A549 treated with AZD2906 at 1 μM for 4 hours (cell line): ENCODE measurements around the gene CNTN5. TPM values are rescaled to one million over a fixed set of nuclear protein-coding genes. Genes with fewer than 3 reads are reported as not detected.

Experiments
- total RNA-seq: library from RNA; stranded (reverse); fragments of 200-300 nt; extraction: Qiagen RNA extraction; gene quantifications from 5 replicates; pipeline ENCODE4 v1.2.3, GENCODE V29; 2022

CNTN5 gene
- not detected in 5 replicates for total RNA-seq

DNA sequence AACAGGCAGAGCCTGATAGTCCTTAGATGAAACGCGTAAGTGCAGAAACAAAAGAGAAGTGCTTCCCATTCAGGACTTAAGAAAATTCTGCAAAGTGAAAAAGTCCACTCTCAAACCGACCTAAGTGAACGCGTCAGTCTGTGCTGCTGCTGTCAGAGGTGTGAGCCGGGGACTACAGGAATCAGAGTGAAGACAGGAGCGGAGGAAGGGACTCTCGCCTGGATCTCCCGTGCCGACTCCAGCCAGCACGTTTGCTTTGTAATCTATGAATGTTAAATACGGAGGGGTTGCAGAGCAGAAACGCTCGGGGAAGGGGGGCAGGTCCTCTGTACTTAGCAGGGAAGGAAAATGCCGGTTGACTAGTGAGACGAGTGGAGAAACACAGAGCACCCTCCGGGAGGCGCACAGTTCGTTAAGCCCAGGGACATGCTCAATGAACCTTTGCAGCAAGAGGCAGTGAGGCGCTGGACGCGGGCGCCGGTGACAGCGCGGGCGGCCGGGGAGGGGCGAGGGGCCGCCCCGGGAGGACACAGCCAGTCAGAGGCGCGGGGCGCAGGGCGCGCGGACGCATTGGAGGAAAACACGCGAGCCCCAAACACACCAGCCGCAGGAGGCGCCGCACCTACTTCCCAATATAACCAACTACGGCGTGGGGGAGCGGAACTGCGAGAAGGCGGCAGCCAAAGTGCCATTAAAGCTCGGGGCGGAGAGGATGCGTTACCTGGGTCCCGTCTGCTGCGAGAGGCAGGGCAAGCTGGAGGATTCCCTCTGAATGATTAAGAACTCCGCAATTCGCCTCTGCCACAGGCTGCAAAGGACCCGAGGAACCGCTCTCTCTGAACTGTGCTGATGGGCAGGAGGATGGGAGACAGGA, at the start of gene CNTN5:
CNTN5 (plus strand) TSS at position 598 of the 874 bp plus-strand sequence.

